SIG-M5 treated with dmso at 0.1 percent for 504 hours (cell line): ENCODE results near the gene SFN.
"Not testable (repeated sequence)": the region's sequence is repeated elsewhere in the genome, so short reads cannot be mapped to it uniquely, and the experiment has no call there.

Source experiments
- DNase-seq: peaks from one replicate; lab custom pipeline; 2025; ENCODE audit not compliant: unreplicated experiment; lab: John Stamatoyannopoulos, UW

SFN gene

GRCh38 chr1:26864610-26865480 is 1.9 kb downstream of the SFN start:
- peak; percentile 95 for DNase-seq

DNA sequence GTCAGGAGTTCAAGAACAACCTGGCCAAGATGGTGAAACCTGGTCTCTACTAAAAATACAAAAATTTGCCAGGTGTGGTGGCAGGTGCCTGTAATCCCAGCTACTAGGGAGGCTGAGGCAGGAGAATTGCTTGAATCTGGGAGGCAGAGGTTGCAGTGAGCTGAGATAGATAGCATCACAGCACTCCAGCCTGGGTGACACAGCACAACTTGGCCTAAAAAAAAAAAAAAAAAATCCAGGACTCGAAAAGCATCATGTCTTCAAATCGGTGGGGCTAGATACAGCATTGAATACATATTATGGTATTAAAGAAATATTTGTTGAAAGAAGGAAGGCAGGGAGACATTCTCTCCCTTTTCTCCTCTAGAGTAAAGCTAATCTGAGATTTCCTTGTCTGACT is 10.1 kb downstream of the SFN start:
- DNase-seq: not testable (repeated sequence)

DNA sequence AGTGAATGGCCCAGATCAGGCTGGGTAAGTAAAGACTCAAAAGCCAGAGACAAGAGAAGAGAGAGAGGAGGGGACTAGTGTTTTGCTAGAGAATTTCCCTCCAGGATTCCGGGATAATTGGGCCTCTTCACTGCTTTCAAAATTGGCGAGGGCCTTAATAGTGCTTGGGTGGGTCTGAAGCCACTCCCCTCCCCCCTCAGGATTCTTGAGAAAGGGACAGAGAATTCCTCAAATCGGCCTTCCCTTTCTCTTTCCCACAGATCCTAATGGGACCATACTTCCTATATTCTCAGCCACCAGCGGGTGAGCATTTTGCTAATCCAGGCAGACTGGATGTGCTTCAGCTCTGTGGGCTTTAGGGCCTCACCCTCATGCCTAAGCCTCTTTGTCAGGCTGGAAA is 11.9 kb downstream of the SFN start:
- no peak for DNase-seq

DNA sequence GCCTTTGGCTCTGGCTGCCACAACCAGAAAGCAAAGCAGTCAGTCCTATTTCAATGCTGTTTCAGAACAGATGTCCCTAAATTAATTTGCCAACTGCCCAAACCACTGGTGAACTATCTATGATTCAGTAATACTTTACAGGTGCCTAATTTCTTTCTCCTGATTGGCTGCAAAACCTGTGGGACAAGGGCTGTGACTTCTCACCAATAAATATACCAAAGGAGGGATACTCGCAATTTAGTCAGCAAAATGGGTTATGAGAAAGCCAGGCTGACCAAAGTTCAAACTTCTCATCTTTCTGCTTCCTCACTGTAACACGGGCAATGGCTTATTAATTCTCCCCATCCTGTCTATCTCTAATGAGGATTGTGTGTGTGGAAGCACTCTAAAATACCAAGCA is 14.4 kb downstream of the SFN start:
- DNase-seq: no peak

GRCh38 chr1:26879793-26880192 is 16.8 kb downstream of the SFN start:
- DNase-seq: no peak

DNA sequence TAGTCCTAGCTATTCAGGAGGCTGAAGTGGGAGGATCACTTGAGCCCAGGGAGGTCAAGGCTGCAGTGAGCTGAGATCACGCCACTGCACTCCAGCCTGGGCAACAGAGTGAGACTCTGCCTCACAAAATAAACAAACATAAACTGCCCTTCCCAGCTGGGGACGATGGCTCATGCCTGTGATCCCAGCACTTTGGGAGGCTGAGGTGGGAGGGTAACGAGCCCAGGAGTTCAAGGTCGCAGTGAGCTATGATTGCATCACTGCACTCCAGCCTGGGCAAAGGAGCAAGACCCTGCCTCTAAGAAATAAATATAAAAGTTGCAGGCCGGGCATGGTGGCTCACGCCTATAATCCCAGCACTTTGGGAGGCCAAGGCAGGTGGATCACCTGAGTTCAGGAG is 18.7 kb downstream of the SFN start:
- not testable (repeated sequence) for DNase-seq

DNA sequence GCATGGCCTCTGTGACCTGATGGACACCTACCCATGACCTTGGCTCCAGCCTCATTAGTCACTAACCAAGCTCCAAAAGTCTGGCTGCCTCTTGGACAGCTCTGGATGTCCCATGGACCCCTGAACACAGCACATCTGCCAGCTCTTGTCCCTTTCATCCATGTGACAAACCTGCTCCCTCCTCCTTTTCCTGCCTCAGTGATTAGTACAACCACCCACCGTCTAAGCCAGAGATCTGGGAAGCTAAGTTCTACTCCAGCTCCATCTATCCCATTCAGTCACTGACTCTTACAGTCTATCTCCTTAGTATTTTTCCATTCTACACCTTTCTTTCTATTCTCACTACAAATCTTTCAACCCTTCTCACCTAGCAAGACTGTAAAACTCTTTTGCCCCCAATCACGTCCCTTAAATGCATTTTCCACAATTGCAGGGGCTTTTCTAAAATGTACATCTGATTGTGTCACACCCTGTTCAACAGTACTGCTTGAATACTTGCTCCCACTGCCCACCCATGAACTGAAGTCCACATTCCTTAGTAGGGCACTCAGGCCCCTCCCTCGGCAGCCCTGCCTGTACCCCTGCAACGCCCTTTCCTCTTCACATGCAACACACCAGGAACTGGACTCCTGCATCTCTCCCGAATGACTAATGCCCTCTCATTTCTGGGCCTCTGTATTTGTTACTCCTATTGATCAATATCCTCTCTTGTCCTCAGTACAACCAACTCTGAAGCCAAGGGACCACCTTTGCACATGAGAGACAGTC is 19.9 kb downstream of the SFN start:
- DNase-seq: no peak

GRCh38 chr1:26887125-26887524 is 24.2 kb downstream of the SFN start:
- DNase-seq: peak; percentile 35

- DNase-seq: no peak
Measured at GRCh38 chr1:26888231-26888630, 25.3 kb downstream of the SFN start.

DNA sequence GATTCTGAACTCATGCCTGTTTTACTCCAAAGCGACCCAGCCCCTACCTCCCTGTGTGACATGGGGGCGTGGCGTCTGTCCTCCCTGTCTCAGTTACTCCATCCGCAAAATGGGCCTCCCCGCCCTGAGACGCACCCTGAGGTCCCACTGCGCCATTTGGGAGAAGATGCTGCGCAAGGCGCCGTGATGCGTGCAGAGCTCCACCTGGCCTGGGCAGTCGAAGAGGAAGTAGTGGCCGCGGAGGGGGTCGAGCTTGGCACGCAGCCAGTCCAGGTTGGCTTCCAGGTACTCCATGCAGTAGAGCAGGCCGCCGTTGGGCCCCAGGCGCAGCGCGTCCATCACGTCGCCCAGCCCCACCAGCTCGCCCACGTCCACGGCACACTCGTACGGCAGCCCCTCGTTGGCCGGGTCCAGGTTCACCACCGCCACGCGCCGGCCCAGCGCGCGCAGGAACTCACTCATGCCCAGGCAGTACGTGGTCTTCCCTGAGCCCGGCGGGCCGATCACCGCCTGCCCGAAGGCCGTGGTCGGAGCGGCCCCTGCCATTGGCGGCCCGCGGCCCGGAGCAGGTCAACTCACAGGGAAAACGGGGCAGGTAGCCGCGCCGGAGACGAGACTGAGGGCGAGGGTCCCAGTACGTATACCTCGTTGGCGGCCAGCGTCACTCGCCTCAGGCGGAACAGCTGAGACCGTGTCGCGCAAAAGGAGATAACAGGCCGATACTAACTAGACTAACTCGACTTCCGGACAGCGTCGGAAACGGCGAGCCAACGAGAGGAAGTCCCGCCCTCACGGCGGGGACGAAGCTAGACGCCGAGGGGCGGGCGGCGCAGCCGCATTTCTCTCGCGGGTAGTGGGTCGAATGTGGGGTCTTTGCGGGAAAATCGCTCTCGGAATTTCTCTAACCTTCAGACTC is 26.9 kb downstream of the SFN start, which contains the start of gene GPN2:
Gene GPN2 (minus strand): TSS at position 733 of the 916 bp plus-strand sequence. CDS start 187 bp downstream, at position 546.
- peak; percentile 66 for DNase-seq

DNA sequence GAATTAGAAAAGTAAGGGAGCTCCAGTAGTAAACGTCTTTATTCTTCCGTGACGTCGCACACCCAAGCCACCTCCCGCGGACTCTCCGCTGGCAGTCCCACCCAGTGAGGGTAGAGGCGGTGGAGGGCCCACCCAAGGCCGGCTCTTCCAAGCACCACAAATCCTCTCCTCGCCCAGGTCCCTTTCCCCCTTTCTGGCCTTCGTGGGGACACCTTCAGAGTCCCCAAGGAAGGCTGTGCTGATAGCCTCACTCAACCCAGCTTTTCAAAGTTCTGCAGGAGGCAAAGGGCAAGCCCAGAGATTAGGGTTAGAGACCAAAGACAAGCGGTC is 27.5 kb downstream of the SFN start:
- DNase-seq: no peak

DNA sequence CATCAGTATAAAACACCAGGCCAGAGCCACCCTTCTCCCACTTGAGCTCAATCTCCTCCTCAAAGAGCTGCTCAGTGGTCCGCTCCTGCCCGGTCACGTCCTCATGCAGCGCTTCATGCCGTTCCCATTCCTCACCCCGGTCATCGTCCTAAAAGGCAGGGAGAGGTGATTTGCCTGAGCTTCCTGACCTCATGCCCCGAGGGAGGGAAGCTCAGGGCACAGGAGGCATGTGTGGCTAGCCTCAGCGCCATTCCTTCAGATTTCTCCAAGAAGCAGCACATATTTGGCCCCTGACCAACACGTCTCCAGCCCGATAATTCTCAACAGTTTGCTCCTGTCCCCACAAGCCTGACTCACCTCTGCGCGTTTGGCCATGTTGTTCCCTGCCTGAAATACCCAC is 31.3 kb downstream of the SFN start:
- no peak for DNase-seq

GRCh38 chr1:26897351-26897750 is 34.4 kb downstream of the SFN start:
- DNase-seq: no peak

DNA sequence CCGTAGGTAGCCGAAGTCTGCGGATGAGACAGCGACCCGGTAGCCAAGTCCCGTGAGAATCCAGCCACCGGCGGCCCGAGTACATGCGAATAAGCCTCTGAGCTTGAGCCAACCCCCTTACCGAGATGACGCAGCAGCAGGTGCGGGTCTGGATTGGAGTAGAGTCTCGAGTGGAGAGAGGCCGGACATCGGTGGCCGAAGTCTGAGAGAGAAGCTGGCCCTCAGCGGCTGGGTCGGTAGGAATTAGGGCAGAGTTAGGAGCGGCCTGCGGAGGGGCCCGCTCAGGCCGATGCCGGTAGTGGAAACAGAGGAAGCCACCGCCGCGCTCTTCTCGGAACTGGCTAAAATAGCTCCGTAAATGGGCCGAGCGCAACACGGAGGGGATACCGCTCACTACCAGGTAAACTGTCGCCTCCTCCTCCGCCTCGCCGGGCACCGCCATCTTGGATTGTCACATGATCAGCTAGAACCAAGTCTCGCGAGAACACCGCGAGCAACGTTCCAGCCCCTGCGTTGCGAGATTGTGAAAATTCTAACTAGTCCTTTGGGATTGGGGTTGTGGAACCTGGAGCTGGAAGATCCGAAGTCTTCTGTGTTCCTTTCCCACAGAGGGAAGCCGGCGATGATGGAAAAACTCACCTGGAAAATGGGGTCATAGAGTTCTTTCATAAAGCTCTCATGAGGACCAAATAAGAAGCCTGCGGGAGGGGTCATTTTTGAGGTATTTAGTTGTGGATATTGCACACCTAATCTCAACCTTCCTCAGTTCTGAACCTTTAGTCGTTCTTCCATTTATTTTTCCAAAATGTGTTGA is 37.3 kb downstream of the SFN start, which contains the start of gene GPATCH3:
Gene GPATCH3 (minus strand): TSS at position 467 of the 814 bp plus-strand sequence. CDS start 25 bp downstream, at position 442.
- DNase-seq: peak; percentile 76

- no peak for DNase-seq
Measured at GRCh38 chr1:26900815-26901511, 38.0 kb downstream of the SFN start.

GRCh38 chr1:26907071-26907917 is 44.3 kb downstream of the SFN start:
- DNase-seq: no peak

GRCh38 chr1:26909951-26910342 is 47.0 kb downstream of the SFN start:
- no peak for DNase-seq

DNA sequence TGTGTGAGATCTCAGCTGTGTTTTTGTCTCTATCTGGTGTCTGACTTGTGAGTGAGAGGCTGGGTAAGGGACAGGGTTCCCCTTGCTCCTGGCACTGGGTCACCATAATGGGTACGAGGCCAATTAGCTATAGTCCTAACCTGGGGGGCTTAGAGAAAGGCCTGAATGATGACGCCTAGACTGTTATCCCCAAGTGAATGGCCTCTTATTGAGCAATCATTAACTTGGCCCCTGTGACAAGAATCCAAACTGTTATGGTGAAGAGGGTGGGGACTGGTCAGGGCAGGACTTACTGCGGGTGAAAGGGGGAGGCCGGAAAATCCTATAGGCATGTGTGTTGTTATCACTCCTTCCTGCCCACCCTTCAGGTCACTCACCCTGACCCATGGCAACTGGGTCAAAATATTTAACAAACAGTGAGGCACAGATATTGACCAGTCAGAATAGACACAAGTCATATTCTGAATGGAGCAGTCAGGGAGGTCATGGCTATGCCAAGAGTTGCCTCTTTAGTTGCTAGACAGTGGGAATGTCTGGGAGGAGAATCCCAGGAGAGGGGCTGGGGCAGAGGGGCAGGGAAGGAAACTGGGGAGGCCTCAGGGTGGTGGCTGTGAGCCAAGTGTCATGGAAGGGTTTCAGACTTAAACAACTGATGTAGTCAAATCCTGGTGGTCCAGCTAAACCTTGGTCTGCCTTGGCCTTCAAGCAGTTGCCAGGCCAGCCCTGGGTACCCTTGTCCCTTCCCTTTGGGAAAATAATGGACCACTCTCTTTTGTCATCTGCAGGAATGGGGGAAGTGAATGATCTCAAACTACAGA is 47.6 kb downstream of the SFN start:
- DNase-seq: no peak
